SU-DHL-6 (cell line): Measurements from ENCODE around the gene MCOLN1.

Experiments
- H2AFZ ChIP-seq: fragments of 200-600 bp; sonication (generic); 2 replicates; pipeline ENCODE4 v1.6.1; 2014; ENCODE audit warnings: low read depth, mild to moderate bottlenecking, moderate library complexity, mixed read lengths, antibody characterized with exemption, low read length; ENCODE audit not compliant: severe bottlenecking
- H3F3A ChIP-seq: fragments of 200-600 bp; shearing (Covaris generic); 2 replicates; pipeline ENCODE4 v1.6.0; 2016; ENCODE audit warnings: antibody characterized with exemption, mild to moderate bottlenecking; ENCODE audit not compliant: insufficient read depth
- H3K27ac ChIP-seq: fragments of 200-600 bp; sonication (generic); 2 replicates; pipeline ENCODE4 v1.5.1; 2016; ENCODE audit warnings: low read depth, mild to moderate bottlenecking, low read length, moderate library complexity, mixed read lengths
- H3K27me3 ChIP-seq: fragments of 200-600 bp; sonication (generic), shearing (Covaris generic); 2 replicates; pipeline ENCODE4 v1.6.0; 2014; ENCODE audit warnings: mild to moderate bottlenecking, low read length
- H3K36me3 ChIP-seq: fragments of 200-600 bp; sonication (generic); 2 replicates; pipeline ENCODE4 v1.6.1; 2014; ENCODE audit warnings: mild to moderate bottlenecking, low read length, mixed read lengths
- H3K4me2 ChIP-seq: fragments of 300-600, 200-600 bp; shearing (Covaris generic), sonication (generic); 2 replicates; pipeline ENCODE4 v1.6.0; 2014; ENCODE audit warnings: low read length, low read depth, mild to moderate bottlenecking; ENCODE audit not compliant: poor library complexity, severe bottlenecking
- H3K4me3 ChIP-seq: fragments of 200-600 bp; sonication (generic); 2 replicates; pipeline ENCODE4 v1.5.1; 2014; ENCODE audit warnings: antibody characterized with exemption, low read length, mild to moderate bottlenecking, mixed read lengths; ENCODE audit not compliant: insufficient read depth, poor library complexity, severe bottlenecking
- H3K79me2 ChIP-seq: fragments of 200-600 bp; sonication (generic); 2 replicates; pipeline ENCODE4 v1.6.1; 2014; ENCODE audit warnings: mild to moderate bottlenecking, low read length, moderate library complexity; ENCODE audit not compliant: insufficient read depth
- H3K9ac ChIP-seq: fragments of 200-600 bp; sonication (generic); 2 replicates; pipeline ENCODE4 v1.7.0; 2014; ENCODE audit warnings: mild to moderate bottlenecking, low read length
- H3K9me2 ChIP-seq: fragments of 200-600 bp; sonication (generic); replicated peaks from 2 replicates; pipeline ENCODE4 v1.6.1; 2014; ENCODE audit warnings: low read length; ENCODE audit not compliant: insufficient read depth
- H3K9me3 ChIP-seq: fragments of 200-600 bp; sonication (generic); 2 replicates; pipeline ENCODE4 v1.6.1; 2014; ENCODE audit warnings: low read length, mixed read lengths; ENCODE audit not compliant: insufficient read depth
- H4K20me1 ChIP-seq: fragments of 200-600 bp; sonication (generic); 2 replicates; pipeline ENCODE4 v1.6.1; 2014; ENCODE audit warnings: low read depth, mild to moderate bottlenecking, antibody characterized with exemption, low read length, moderate library complexity, mixed read lengths
- CTCF ChIP-seq: fragments of 200-600 bp; sonication (generic); IDR thresholded peaks from one replicate; pipeline ENCODE4 v1.5.1; 2017; ENCODE audit warnings: antibody characterized with exemption, mild to moderate bottlenecking, low read length, moderate library complexity; ENCODE audit not compliant: insufficient read depth, poor library complexity, severe bottlenecking
- EZH2phosphoT487 ChIP-seq: fragments of 200-600 bp; sonication (generic), shearing (Covaris generic); conservative IDR thresholded peaks from 2 replicates; pipeline ENCODE4 v1.6.1; 2018; ENCODE audit warnings: mild to moderate bottlenecking, antibody characterized with exemption, low read length, moderate library complexity, mixed read lengths

The MCOLN1 gene

GRCh38 chr19:7507884-7508283, 14.5 kb upstream of the MCOLN1 start:
- no peaks in the 10 kb centered on the region for H3K27me3 ChIP-seq
- H4K20me1 ChIP-seq: no peaks in the 10 kb centered on the region
- H3K4me2 ChIP-seq: no peak overlapping the region
- no peak overlapping the region for H3K9ac ChIP-seq
- H3K36me3 ChIP-seq: no peaks in the 10 kb centered on the region
- TF ChIP-seq CTCF: no peak
- no peak for TF ChIP-seq EZH2phosphoT487
- no peak overlapping the region for H3K4me3 ChIP-seq
- H3K79me2 ChIP-seq: no peaks in the 10 kb centered on the region
- H2AFZ ChIP-seq: no peak overlapping the region
- H3K27ac ChIP-seq: no peak overlapping the region
- no peaks in the 10 kb centered on the region for H3K9me2 ChIP-seq
- H3K9me3 ChIP-seq: no peaks in the 10 kb centered on the region
- no peaks in the 10 kb centered on the region for H3F3A ChIP-seq

- no peaks in the 10 kb centered on the region for H4K20me1 ChIP-seq
- H3K9me3 ChIP-seq: no peaks in the 10 kb centered on the region
- H3K36me3 ChIP-seq: no peaks in the 10 kb centered on the region
- H3K79me2 ChIP-seq: no peaks in the 10 kb centered on the region
- H3K27me3 ChIP-seq: no peaks in the 10 kb centered on the region
- no peak overlapping the region for H2AFZ ChIP-seq
- H3K4me3 ChIP-seq: no peak overlapping the region
- no peaks in the 10 kb centered on the region for H3F3A ChIP-seq
- H3K9me2 ChIP-seq: no peaks in the 10 kb centered on the region
- TF ChIP-seq EZH2phosphoT487 (no peak), CTCF (no peak)
- H3K4me2 ChIP-seq: no peak overlapping the region
- no peak overlapping the region for H3K9ac ChIP-seq
- H3K27ac ChIP-seq: no peak overlapping the region
These were observed 12.8 kb upstream of the MCOLN1 start for GRCh38 chr19:7509625-7510024.

- Histone ChIP-seq H3K9me2 (no peaks in the 10 kb centered on the region), H3K79me2 (no peaks in the 10 kb centered on the region), H3K9me3 (no peaks in the 10 kb centered on the region), H3F3A (no peaks in the 10 kb centered on the region), H3K4me3 (no peak overlapping the region), H3K36me3 (no peaks in the 10 kb centered on the region), H3K27me3 (no peaks in the 10 kb centered on the region), H3K4me2 (no peak overlapping the region), H4K20me1 (no peaks in the 10 kb centered on the region), H3K9ac (no peak overlapping the region), H2AFZ (no peak overlapping the region), H3K27ac (no peak overlapping the region)
- TF ChIP-seq EZH2phosphoT487 (no peak), CTCF (no peak)
These were observed 10.0 kb upstream of the MCOLN1 start for GRCh38 chr19:7512400-7512851.
